K562 (cell line): ENCODE measurements around the gene TSC22D1. TPM values are rescaled to one million over a fixed set of nuclear protein-coding genes. Genes with fewer than 3 reads are reported as not detected.

Source experiments
- ATAC-seq: fragments of 200-7000 bp; cut with Tn5 transposase; 3 replicates; pipeline ENCODE4 v1.9.1; 2020; ENCODE audit warnings: moderate library complexity
- BruUV-seq: library from RNA; stranded (reverse); fragments of 400-500 nt; replicated peaks from 2 replicates; lab custom pipeline; 2021; lab: Mats Ljungman, UMichigan
- CTCF ChIA-PET: fragments of 300-600 bp; formaldehyde crosslinking; extraction: SDS; loops from one replicate; lab custom pipeline; 2021; ENCODE audit warnings: low intra/inter-chr PET ratio; lab: Yijun Ruan, JAX
- POLR2A ChIA-PET: fragments of 300-600, 350-650 bp; sonication (Branson Sonifier 250); formaldehyde crosslinking; extraction: SDS; loops from one replicate; lab custom pipeline; 2021; ENCODE audit warnings: antibody characterized with exemption, inconsistent platforms; lab: Yijun Ruan, JAX
- DNase-seq, 4 experiments: peaks; one replicate each; pipeline versions ENCODE4 v3.0.0 to v3.0.0-alpha.2; 2011 to 2018; ENCODE audit warnings: low spot score in 3 of 4, mixed read lengths in 3 of 4; ENCODE audit errors: extremely low read depth in 1 of 4
- FAIRE-seq: peaks from 2 replicates; lab custom pipeline; 2011; peaks lifted over from hg19 to GRCh38; lab: Jason Lieb, UNC
- H2AFZ ChIP-seq: 2 replicates; pipeline ENCODE4 v1.6.0; 2011; ENCODE audit warnings: low read depth, low read length, control low read depth, inconsistent platforms
- H3K27ac ChIP-seq: fragments of 200-600 bp; 3 replicates; pipeline ENCODE4 v1.8.0; 2011; ENCODE audit warnings: low read depth, mild to moderate bottlenecking, control low read depth, inconsistent platforms, low read length, moderate library complexity, mixed read lengths; ENCODE audit errors: extremely low read depth
- H3K27me3 ChIP-seq, 2 experiments: fragments of 300-600 bp in 1 of 2; 2 replicates in 1 of 2; 3 replicates in 1 of 2; pipeline versions ENCODE4 v1.6.0 to v1.8.0; 2011; ENCODE audit warnings: inconsistent platforms in 2 of 2, low read length in 2 of 2, mild to moderate bottlenecking in 1 of 2, mixed read lengths in 1 of 2, moderate library complexity in 1 of 2; ENCODE audit not compliant: control insufficient read depth in 2 of 2, insufficient read depth in 2 of 2
- H3K36me3 ChIP-seq: fragments of 300-600 bp; 3 replicates; pipeline ENCODE4 v1.8.0; 2011; ENCODE audit warnings: mild to moderate bottlenecking, low read length, inconsistent platforms; ENCODE audit not compliant: control insufficient read depth, insufficient read depth
- H3K4me1 ChIP-seq, 2 experiments: fragments of 200-600 bp in 1 of 2; replicated peaks in 1 of 2; 2 replicates in 1 of 2; 3 replicates in 1 of 2; pipeline versions ENCODE4 v1.5.1 to v1.8.0; 2011; ENCODE audit warnings: inconsistent platforms in 2 of 2, low read length in 2 of 2, mild to moderate bottlenecking in 1 of 2, mixed read lengths in 1 of 2, moderate library complexity in 1 of 2; ENCODE audit not compliant: control insufficient read depth in 2 of 2, insufficient read depth in 2 of 2
- H3K4me2 ChIP-seq: 2 replicates; pipeline ENCODE4 v1.6.1; 2011; ENCODE audit warnings: low read length, control low read depth, inconsistent platforms, mixed read lengths; ENCODE audit not compliant: insufficient read depth
- H3K4me3 ChIP-seq: fragments of 200-600 bp; sonication (generic), shearing (Covaris generic); 2 replicates; pipeline ENCODE4 v1.5.1; 2016; ENCODE audit warnings: control low read depth, inconsistent platforms
- H3K79me2 ChIP-seq: fragments of 200-600 bp; 3 replicates; pipeline ENCODE4 v1.8.0; 2011; ENCODE audit warnings: low read length, inconsistent platforms; ENCODE audit not compliant: control insufficient read depth, insufficient read depth
- H3K9ac ChIP-seq, 2 experiments: 2 replicates each; pipeline versions ENCODE4 v1.6.0 to v1.6.1; 2011; ENCODE audit warnings: low read depth in 2 of 2, low read length in 2 of 2, control low read depth in 1 of 2, inconsistent platforms in 1 of 2, mild to moderate bottlenecking in 1 of 2, mixed read lengths in 1 of 2; ENCODE audit not compliant: insufficient read depth in 1 of 2
- H3K9me1 ChIP-seq: one replicate; pipeline ENCODE4 v1.6.0; 2011; ENCODE audit warnings: inconsistent platforms, mild to moderate bottlenecking, low read length, moderate library complexity; ENCODE audit not compliant: control insufficient read depth, insufficient read depth
- H3K9me3 ChIP-seq: replicated peaks from 2 replicates; pipeline ENCODE4 v1.5.1; 2011; ENCODE audit warnings: low read depth, low read length, inconsistent platforms; ENCODE audit not compliant: control insufficient read depth, insufficient read depth
- H4K20me1 ChIP-seq: replicated peaks from 2 replicates; pipeline ENCODE4 v1.6.1; 2011; ENCODE audit warnings: low read length, inconsistent platforms, mixed read lengths; ENCODE audit not compliant: control insufficient read depth, insufficient read depth
- ARID4B ChIP-seq: sonication (generic); formaldehyde crosslinking; IDR thresholded peaks from 2 replicates; pipeline ENCODE4 v1.8.0; 2022; ENCODE audit warnings: mild to moderate bottlenecking, missing genetic modification reagents
- DIDO1 ChIP-seq: fragments of 450-650 bp; IDR thresholded peaks from 2 replicates; pipeline ENCODE4 v1.6.1; 2016; ENCODE audit warnings: low read depth, missing biosample characterization, missing genetic modification characterization
- E2F3 ChIP-seq: fragments of 250-450 bp; sonication (Bioruptor Pico); IDR thresholded peaks from 2 replicates; pipeline ENCODE4 v1.4.0; 2020; ENCODE audit warnings: mild to moderate bottlenecking
- GABPB1 ChIP-seq: sonication (generic); formaldehyde crosslinking; IDR thresholded peaks from 2 replicates; pipeline ENCODE4 v1.8.0; 2022; ENCODE audit warnings: mild to moderate bottlenecking, missing genetic modification reagents
- MED1 ChIP-seq: sonication (generic); formaldehyde crosslinking; IDR thresholded peaks from 2 replicates; pipeline ENCODE4 v1.8.1; 2023; ENCODE audit warnings: missing genetic modification reagents, borderline replicate concordance
- MEF2D ChIP-seq: conservative IDR thresholded peaks from 2 replicates; pipeline ENCODE4 v1.6.1; 2016; ENCODE audit warnings: low read depth, missing genetic modification characterization, missing compliant biosample characterization
- NFE2L1 ChIP-seq: fragments of 450-650 bp; IDR thresholded peaks from 2 replicates; pipeline ENCODE4 v1.6.1; 2016; ENCODE audit warnings: missing genetic modification characterization, low read depth, mild to moderate bottlenecking, missing compliant biosample characterization, moderate library complexity, borderline replicate concordance
- PHF8 ChIP-seq: fragments of 200-600 bp; sonication (generic); IDR thresholded peaks from 2 replicates; pipeline ENCODE4 v1.6.1; 2012; ENCODE audit warnings: mixed run types, mild to moderate bottlenecking, inconsistent platforms, low read length, moderate library complexity, borderline replicate concordance
- RFX1 ChIP-seq: fragments of 450-650 bp; IDR thresholded peaks from 2 replicates; pipeline ENCODE4 v1.6.1; 2016; ENCODE audit warnings: mild to moderate bottlenecking, moderate library complexity
- SMARCE1 ChIP-seq: fragments of 450-650 bp; IDR thresholded peaks from 2 replicates; pipeline ENCODE4 v1.7.1; 2016; ENCODE audit warnings: mild to moderate bottlenecking
- TSHZ1 ChIP-seq: fragments of 250-450 bp; sonication (Bioruptor Pico); IDR thresholded peaks from 2 replicates; pipeline ENCODE4 v1.4.0; 2020; ENCODE audit warnings: mild to moderate bottlenecking, moderate library complexity
- ZNF445 ChIP-seq: fragments of 250-450 bp; sonication (Bioruptor Pico); IDR thresholded peaks from 2 replicates; pipeline ENCODE4 v1.4.0; 2020; ENCODE audit warnings: low read depth, mild to moderate bottlenecking, moderate library complexity
- ZNF695 ChIP-seq: fragments of 450-650 bp; formaldehyde crosslinking; IDR thresholded peaks from 2 replicates; pipeline ENCODE4 v1.4.0; 2020; ENCODE audit warnings: mild to moderate bottlenecking, moderate library complexity
- WGBS: fragments of 100-300 bp; shearing (Covaris generic); methylation state at CpG from one replicate; pipeline ENCODE4 v1.1.6; 2016; ENCODE audit warnings: low coverage, mixed read lengths; ENCODE audit not compliant: insufficient coverage; ENCODE audit errors: missing lambda C conversion rate; 5-methylcytosine and 5-hydroxymethylcytosine counted together
- in situ Hi-C: fragments of 300-500 bp; cut with MboI; formaldehyde crosslinking; loops from 4 replicates; pipeline ENCODE4 v1.15.0; 2018; ENCODE audit warnings: inconsistent platforms, mixed read lengths
- intact Hi-C: fragments of 100-400 bp; cut with micrococcal nuclease; formaldehyde crosslinking; loops from 2 replicates; pipeline ENCODE4 v1.14.2; 2022
- polyA plus RNA-seq, 8 experiments: library from polyadenylated mRNA; depleted of rRNA in 4 of 8; stranded (reverse) in 5 of 8; unstranded in 3 of 8; fragments of >200 nt; fragmentation: Nextera tagmentation in 2 of 8; fragmentation: Illumina TruSeq in 1 of 8; extraction: Ambion mirVana in 2 of 8; extraction: Trizol in 1 of 8; gene quantifications; 2 replicates each; pipeline versions ENCODE4 v1.2.1 to v1.2.3, GENCODE V29; 2011 to 2014; ENCODE audit warnings: inconsistent platforms in 1 of 8, missing spikeins in 1 of 8
- total RNA-seq, 7 experiments: library from RNA; depleted of rRNA in 6 of 7; stranded (reverse); fragments of >200 nt in 6 of 7; fragmentation: Illumina TruSeq in 2 of 7; extraction: Trizol in 2 of 7; gene quantifications; 2 replicates each; pipeline versions ENCODE4 v1.2.1 to v1.2.3, GENCODE V29; 2011 to 2021; ENCODE audit warnings: low replicate concordance in 1 of 7

The TSC22D1 gene
- total and polyA plus RNA-seq, 9 of the 15 experiments (the other 6 are each of a cell fraction or from before 2014, with no cell fraction given) = 2.6 to 19.8 (median 8.4) TPM

GRCh38 chr13:44435142-44435918 lies 140.8 kb downstream of the TSC22D1 start (continued):
- TF ChIP-seq RFX1 (peak; percentile 74), GABPB1 (CRISPR knock-in tag) (no peak), DIDO1 (tag) (no peak), MEF2D (peak; percentile 95), NFE2L1 (no peak), PHF8 (peak; percentile 24; the same call in 1 of the 2 replicates)

- peak overlapping the region; percentile 55 for H3K4me3 ChIP-seq
- H3K4me1 ChIP-seq = peaks cover 8 to 9% of the 10 kb centered on the region in 2 experiments; a peak in 3 of 5 replicates
- ChIA-PET CTCF (no interaction called here), POLR2A (interaction anchor here (0.5 to 1.1 kb wide), 9 partner anchors 9 to 499 kb away, joined by 3 to 6 read pairs (median 3); no protein-coding TSS in a partner anchor)
- FAIRE-seq (no peak), DNase-seq (no peak), ATAC-seq (no peak)
- peak overlapping the region; percentile 59 for H3K4me2 ChIP-seq
- H3K79me2 ChIP-seq = peaks cover 19% of the 10 kb centered on the region
- peak overlapping the region; percentile 73; the same call in 2 of the 3 replicates for H3K27ac ChIP-seq
- no peaks in the 10 kb centered on the region for H3K27me3 ChIP-seq
- 22% methylated on average over 4 of the region's 4 CpGs for WGBS
- in situ Hi-C loops (loop anchor here (5.0 kb wide), 1 partner anchor 197 kb away; no protein-coding TSS in a partner anchor), intact Hi-C loops (loop anchor here (5.0 to 10.0 kb wide), 2 partner anchors 100 to 177 kb away; no protein-coding TSS in a partner anchor)
- no TSS peak for BruUV-seq
- no peaks in the 10 kb centered on the region for H3K9me3 ChIP-seq
- peak overlapping the region; percentile 82 for H2AFZ ChIP-seq
- peaks cover 15% of the 10 kb centered on the region; the same call in 2 of the 3 replicates for H3K36me3 ChIP-seq
- no peaks in the 10 kb centered on the region for H3K9me1 ChIP-seq
- peak overlapping the region; percentile 66 to 84 for H3K9ac ChIP-seq
- no peaks in the 10 kb centered on the region for H4K20me1 ChIP-seq
- no peak for TF ChIP-seq E2F3
- TF ChIP-seq TSHZ1 (CRISPR knock-in tag) = no peak
- no peak for TF ChIP-seq SMARCE1
- TF ChIP-seq ZNF445 (CRISPR knock-in tag) = no peak
- TF ChIP-seq ZNF695 = no peak
- TF ChIP-seq ARID4B (CRISPR knock-in tag) = no peak
- no peak for TF ChIP-seq MED1 (CRISPR knock-in tag)
Measured at GRCh38 chr13:44434766-44435141, 141.4 kb downstream of the TSC22D1 start.
